ENCODE measurements around the gene EMC8.

- TF ChIP-seq HOXA7 (CRISPR knock-in tag; IDR thresholded peaks at IDR 0.05; ENCODE audit: borderline replicate concordance) (no peak), SP3 (tag by site-specific recombination; IDR thresholded peaks at IDR 0.05) (no peak), ZNF510 (tag by site-specific recombination; IDR thresholded peaks at IDR 0.05; ENCODE audit: insufficient replicate concordance) (no peak), CTCF (tag by site-specific recombination; IDR thresholded peaks at IDR 0.05) (no peak), REST (tag by site-specific recombination; IDR thresholded peaks at IDR 0.05) (no peak), ZBTB7A (tag by site-specific recombination; IDR thresholded peaks at IDR 0.05; ENCODE audit: low read depth) (no peak), OVOL3 (tag by site-specific recombination; IDR thresholded peaks at IDR 0.05) (no peak), ZBTB17 (tag by site-specific recombination; IDR thresholded peaks at IDR 0.05) (no peak), SCRT2 (tag by site-specific recombination; IDR thresholded peaks at IDR 0.05) (no peak), ZNF202 (tag by site-specific recombination; IDR thresholded peaks at IDR 0.05; ENCODE audit: borderline replicate concordance) (no peak)
Measured at GRCh38 chr16:85733155-85733838, 66.0 kb downstream of the EMC8 start.

Data from HEK293 (cell line).